ENCODE measurements around the gene PSMC3IP.

GRCh38 chr17:42547698-42548069 lies 29.8 kb downstream of the PSMC3IP start:
- TF ChIP-seq, protein P1, sequence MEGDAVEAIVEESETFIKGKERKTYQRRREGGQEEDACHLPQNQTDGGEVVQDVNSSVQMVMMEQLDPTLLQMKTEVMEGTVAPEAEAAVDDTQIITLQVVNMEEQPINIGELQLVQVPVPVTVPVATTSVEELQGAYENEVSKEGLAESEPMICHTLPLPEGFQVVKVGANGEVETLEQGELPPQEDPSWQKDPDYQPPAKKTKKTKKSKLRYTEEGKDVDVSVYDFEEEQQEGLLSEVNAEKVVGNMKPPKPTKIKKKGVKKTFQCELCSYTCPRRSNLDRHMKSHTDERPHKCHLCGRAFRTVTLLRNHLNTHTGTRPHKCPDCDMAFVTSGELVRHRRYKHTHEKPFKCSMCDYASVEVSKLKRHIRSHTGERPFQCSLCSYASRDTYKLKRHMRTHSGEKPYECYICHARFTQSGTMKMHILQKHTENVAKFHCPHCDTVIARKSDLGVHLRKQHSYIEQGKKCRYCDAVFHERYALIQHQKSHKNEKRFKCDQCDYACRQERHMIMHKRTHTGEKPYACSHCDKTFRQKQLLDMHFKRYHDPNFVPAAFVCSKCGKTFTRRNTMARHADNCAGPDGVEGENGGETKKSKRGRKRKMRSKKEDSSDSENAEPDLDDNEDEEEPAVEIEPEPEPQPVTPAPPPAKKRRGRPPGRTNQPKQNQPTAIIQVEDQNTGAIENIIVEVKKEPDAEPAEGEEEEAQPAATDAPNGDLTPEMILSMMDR (optimal IDR thresholded peaks at IDR 0.05 in 1 of 3, IDR thresholded peaks at IDR 0.05 in 1 of 3, conservative IDR thresholded peaks at IDR 0.05 in 1 of 3; ENCODE audit: extremely low read depth in 1 of 3, insufficient read depth in 2 of 3, low read length in 3 of 3) = no peak
- TF ChIP-seq EZH2 (IDR thresholded peaks at IDR 0.05; ENCODE audit: low read length) = no peak
